Tibial nerve (tissue), 4 donors: ENCODE results near the gene TMEM171. TPM values are rescaled to one million over a fixed set of nuclear protein-coding genes. Genes with fewer than 3 reads are reported as not detected.

Source experiments
- DNase-seq, 2 donors: peaks; one replicate each; pipeline ENCODE4 v3.0.0-alpha.2; 2019; ENCODE audit warnings: low spot score in 2 of 2
- H3K27ac ChIP-seq, 4 donors: fragments of 200-600 bp; sonication (generic) in 3 of 4; one replicate each; pipeline ENCODE4 v1.5.1; 2017 to 2019; ENCODE audit warnings: mild to moderate bottlenecking in 1 of 4
- H3K27me3 ChIP-seq, 2 donors: fragments of 200-600 bp; sonication (generic) in 1 of 2; one replicate each; pipeline versions ENCODE4 v1.5.1 to v1.6.0; 2017 to 2019
- H3K36me3 ChIP-seq, 3 donors: fragments of 200-600 bp; sonication (generic); one replicate each; pipeline ENCODE4 v1.5.1; 2018 to 2019
- H3K4me1 ChIP-seq, 4 donors: fragments of 200-600 bp; sonication (generic) in 3 of 4; one replicate each; pipeline ENCODE4 v1.5.1; 2017 to 2019
- H3K4me3 ChIP-seq, 4 donors: fragments of 200-600 bp; sonication (generic) in 3 of 4; one replicate each; pipeline ENCODE4 v1.5.1; 2017 to 2019; ENCODE audit warnings: mild to moderate bottlenecking in 1 of 4, moderate library complexity in 1 of 4
- H3K9me3 ChIP-seq, 4 donors: fragments of 200-600 bp; sonication (generic) in 3 of 4; one replicate each; pipeline ENCODE4 v1.5.1; 2017 to 2019
- EP300 ChIP-seq, 2 donors: sonication (generic); formaldehyde crosslinking; IDR thresholded peaks; one replicate each; pipeline ENCODE4 v1.6.1; 2017; ENCODE audit warnings: antibody characterized with exemption in 2 of 2, mild to moderate bottlenecking in 1 of 2
- POLR2A ChIP-seq, 2 donors: fragments of 450-650 bp; IDR thresholded peaks; one replicate each; pipeline ENCODE4 v1.6.1; 2017; ENCODE audit warnings: antibody characterized with exemption in 2 of 2, mild to moderate bottlenecking in 2 of 2, moderate library complexity in 2 of 2
- WGBS, 2 donors: methylation state at CpG; one replicate each; pipeline ENCODE4 v1.1.5; 2018; 5-methylcytosine and 5-hydroxymethylcytosine counted together
- total RNA-seq, 4 donors: library from RNA; depleted of rRNA; stranded (reverse); fragments of >200 nt; gene quantifications; one replicate each; pipeline ENCODE4 v1.1.0, GENCODE V29; 2016
- TF ChIP-seq, protein P1 (sequence below), 5 experiments: fragments of 200-600 bp in 3 of 5; fragments of 450-650 bp in 2 of 5; sonication (generic) in 3 of 5; IDR thresholded peaks; one replicate each; pipeline ENCODE4 v1.5.1; 2016 to 2019; ENCODE audit warnings: antibody characterized with exemption in 5 of 5, mild to moderate bottlenecking in 3 of 5, moderate library complexity in 2 of 5

The TMEM171 gene
- total RNA-seq, 4 donors from 2014 or later = 0.66 to 0.90 TPM; not detected in 2

DNA sequence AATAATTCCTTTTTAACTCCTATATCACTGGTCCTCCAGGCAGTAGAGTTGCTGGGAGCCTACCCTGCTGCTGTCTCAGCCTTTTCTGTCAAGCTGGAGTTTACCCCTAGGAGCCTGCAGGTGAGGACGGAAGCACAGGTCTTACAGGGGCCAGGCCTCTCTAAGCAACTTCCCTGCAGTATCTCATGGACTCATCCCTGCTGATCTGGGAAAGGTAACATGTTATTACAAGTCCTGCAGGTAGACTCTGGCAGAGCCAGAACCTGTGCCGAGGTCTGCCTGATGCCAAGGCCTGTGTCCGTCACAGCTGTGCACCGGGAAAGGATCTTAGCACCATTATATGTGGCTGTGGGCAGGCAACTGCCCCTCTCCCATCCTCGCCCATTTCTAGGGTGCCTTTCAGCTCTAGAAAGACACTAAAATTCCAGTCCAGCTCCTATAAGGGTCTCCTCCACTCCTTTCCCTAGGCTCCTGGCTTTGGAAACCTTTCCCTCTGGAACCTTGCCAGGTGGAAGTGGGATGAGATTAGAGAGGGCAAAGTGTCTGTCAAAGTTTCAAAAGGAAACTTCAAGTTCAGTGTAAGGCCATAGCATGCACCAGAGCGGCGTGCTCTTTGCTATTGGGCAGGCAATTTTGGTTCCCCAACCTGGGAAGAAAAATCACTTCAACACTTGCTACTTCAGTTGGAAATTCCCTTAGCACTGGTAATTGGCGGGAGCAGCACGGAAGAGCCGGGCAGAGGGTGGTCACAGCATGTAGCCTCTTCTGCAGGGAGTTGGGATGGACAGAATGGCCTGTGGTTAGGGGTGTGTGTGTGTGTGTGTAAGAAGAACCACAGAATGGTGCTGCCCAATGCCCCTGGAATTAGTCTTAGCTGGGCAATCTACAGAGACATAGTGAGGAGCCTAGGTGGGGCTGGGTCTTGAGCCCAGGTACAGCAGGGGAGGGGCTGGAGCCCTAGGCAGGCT, 17.5 kb downstream of the TMEM171 start:
- Histone ChIP-seq H3K36me3 (no peaks in the 10 kb centered on the region), H3K4me3 (no peak overlapping the region), H3K9me3 (no peaks in the 10 kb centered on the region), H3K4me1 (no peaks in the 10 kb centered on the region), H3K27me3 (peaks cover 0 to 9% of the 10 kb centered on the region in 2 donors), H3K27ac (no peak overlapping the region)
- 82 to 88% methylated on average over 10 of the region's 10 CpGs for WGBS, 2 donors
- no peak for DNase-seq
- TF ChIP-seq, protein P1, sequence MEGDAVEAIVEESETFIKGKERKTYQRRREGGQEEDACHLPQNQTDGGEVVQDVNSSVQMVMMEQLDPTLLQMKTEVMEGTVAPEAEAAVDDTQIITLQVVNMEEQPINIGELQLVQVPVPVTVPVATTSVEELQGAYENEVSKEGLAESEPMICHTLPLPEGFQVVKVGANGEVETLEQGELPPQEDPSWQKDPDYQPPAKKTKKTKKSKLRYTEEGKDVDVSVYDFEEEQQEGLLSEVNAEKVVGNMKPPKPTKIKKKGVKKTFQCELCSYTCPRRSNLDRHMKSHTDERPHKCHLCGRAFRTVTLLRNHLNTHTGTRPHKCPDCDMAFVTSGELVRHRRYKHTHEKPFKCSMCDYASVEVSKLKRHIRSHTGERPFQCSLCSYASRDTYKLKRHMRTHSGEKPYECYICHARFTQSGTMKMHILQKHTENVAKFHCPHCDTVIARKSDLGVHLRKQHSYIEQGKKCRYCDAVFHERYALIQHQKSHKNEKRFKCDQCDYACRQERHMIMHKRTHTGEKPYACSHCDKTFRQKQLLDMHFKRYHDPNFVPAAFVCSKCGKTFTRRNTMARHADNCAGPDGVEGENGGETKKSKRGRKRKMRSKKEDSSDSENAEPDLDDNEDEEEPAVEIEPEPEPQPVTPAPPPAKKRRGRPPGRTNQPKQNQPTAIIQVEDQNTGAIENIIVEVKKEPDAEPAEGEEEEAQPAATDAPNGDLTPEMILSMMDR (IDR thresholded peaks at IDR 0.05) = no peak
- TF ChIP-seq EP300 (IDR thresholded peaks at IDR 0.05) (no peak), POLR2A (IDR thresholded peaks at IDR 0.05) (no peak)

DNA sequence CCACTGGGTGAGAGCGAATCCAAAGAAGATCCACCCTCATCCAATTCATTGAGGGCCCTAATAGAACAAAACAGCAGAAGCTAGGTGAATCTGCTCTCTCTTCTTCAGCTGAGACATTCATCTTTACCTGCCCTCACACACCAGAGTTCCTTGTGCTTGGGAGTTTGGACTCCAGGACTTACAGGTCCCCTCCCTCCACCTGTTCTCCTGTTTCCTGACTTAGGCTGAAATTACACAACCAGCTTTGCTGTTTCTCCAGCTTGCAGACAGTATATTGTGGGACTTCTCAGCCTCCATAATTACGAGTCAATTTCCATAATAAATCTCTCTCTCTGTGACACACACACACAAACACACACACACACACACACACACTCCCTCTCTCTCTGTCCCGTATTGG, 19.1 kb downstream of the TMEM171 start:
- WGBS, 2 donors = 65 to 66% methylated on average over 3 of the region's 3 CpGs
- H3K4me1 ChIP-seq = no peaks in the 10 kb centered on the region
- no peak overlapping the region for H3K4me3 ChIP-seq
- no peaks in the 10 kb centered on the region for H3K36me3 ChIP-seq
- H3K9me3 ChIP-seq = no peaks in the 10 kb centered on the region
- H3K27me3 ChIP-seq = peaks cover 0 to 9% of the 10 kb centered on the region in 2 donors
- no peak for DNase-seq
- TF ChIP-seq POLR2A (IDR thresholded peaks at IDR 0.05) (no peak), EP300 (IDR thresholded peaks at IDR 0.05) (no peak)
- TF ChIP-seq, protein P1 (IDR thresholded peaks at IDR 0.05) = no peak
- H3K27ac ChIP-seq = no peak overlapping the region

DNA sequence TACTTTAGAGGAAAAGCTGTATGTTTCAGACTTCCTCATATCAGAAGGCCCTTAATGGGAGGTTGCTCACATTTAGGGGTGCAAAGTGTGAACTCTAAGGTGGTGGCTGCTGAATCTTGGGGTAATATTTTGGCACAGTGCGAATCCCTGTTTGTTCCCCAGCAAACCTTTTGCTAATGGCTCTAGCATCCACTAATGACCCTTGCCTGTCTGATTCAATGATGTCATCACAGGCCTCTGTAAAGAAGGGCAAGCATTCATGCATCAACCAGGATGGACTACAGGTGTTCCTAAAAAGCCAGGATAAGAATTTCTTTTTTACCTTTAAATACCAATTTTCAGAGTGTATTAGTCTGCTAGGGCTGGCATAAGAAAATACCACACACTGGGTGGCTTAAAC, 20.4 kb downstream of the TMEM171 start:
- peaks cover 0 to 9% of the 10 kb centered on the region in 2 donors for H3K27me3 ChIP-seq
- no peaks in the 10 kb centered on the region for H3K9me3 ChIP-seq
- 100% methylated on average over 1 of the region's 1 CpG for WGBS, 2 donors
- no peak overlapping the region for H3K27ac ChIP-seq
- H3K36me3 ChIP-seq = no peaks in the 10 kb centered on the region
- H3K4me3 ChIP-seq = no peak overlapping the region
- no peak for DNase-seq
- H3K4me1 ChIP-seq = no peaks in the 10 kb centered on the region
- TF ChIP-seq, protein P1 (IDR thresholded peaks at IDR 0.05) = no peak
- no peak for TF ChIP-seq POLR2A (IDR thresholded peaks at IDR 0.05)
- no peak for TF ChIP-seq EP300 (IDR thresholded peaks at IDR 0.05)

DNA sequence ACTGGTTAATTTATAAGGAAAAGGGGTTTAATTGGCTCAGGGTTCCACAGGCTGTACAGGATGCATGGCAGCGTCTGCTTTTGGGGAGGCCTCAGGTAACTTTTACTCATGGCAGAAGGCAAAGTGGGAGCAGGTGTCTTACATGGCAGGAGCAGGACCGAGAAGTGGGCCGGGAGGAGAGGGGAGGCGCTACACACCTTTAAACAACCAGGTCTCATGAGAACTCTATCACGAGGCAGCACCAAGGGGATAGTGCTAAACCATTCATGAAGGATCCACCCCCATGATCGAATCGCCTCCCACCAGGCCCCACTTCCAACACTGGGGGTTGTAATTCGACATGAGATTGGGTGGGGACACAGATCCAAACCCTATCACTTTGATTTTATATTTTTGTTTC, 21.7 kb downstream of the TMEM171 start:
- Histone ChIP-seq H3K9me3 (no peaks in the 10 kb centered on the region), H3K36me3 (no peaks in the 10 kb centered on the region), H3K27me3 (peaks cover 0 to under 1% of the 10 kb centered on the region in 2 donors), H3K4me1 (no peaks in the 10 kb centered on the region), H3K4me3 (no peak overlapping the region), H3K27ac (no peak overlapping the region)
- DNase-seq = no peak
- WGBS, 2 donors = 68 to 81% methylated on average over 8 of the region's 8 CpGs
- TF ChIP-seq, protein P1 (IDR thresholded peaks at IDR 0.05) = no peak
- TF ChIP-seq EP300 (IDR thresholded peaks at IDR 0.05) = no peak
- TF ChIP-seq POLR2A (IDR thresholded peaks at IDR 0.05) = no peak

DNA sequence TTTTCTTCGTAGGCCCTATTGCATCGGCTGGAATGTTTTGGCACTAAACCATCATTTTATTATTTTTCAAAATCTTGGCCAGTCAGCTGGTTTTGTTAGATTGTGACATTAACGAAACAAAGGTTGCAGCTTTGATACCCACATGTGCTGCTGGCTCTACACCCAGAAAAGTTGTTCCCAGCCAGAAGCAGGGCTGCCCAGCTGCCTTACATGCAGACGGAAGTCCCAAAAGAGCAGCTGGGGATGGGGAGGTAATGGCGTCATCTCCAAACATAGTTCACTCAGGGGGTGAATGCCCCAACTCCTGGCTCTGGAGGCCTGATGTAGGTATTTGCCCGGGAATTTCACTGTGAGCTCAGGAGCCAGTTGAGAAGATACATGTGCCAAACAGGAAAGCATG, 23.3 kb downstream of the TMEM171 start:
- TF ChIP-seq POLR2A (IDR thresholded peaks at IDR 0.05) = no peak
- TF ChIP-seq EP300 (IDR thresholded peaks at IDR 0.05) = no peak
- TF ChIP-seq, protein P1 (IDR thresholded peaks at IDR 0.05) = no peak
- no peak for DNase-seq
- Histone ChIP-seq H3K27me3 (no peaks in the 10 kb centered on the region), H3K27ac (no peak overlapping the region), H3K9me3 (no peaks in the 10 kb centered on the region), H3K4me1 (no peaks in the 10 kb centered on the region), H3K36me3 (no peaks in the 10 kb centered on the region), H3K4me3 (no peak overlapping the region)
- WGBS, 2 donors = 65 to 71% methylated on average over 6 of the region's 6 CpGs
